Fibroblast of lung (primary cell): ENCODE results near the gene MRNIP. TPM values are rescaled to one million over a fixed set of nuclear protein-coding genes. Genes with fewer than 3 reads are reported as not detected.

Experiments used
- DNase-seq, 2 donors: peaks; one replicate each; pipeline versions ENCODE4 v3.0.0 to v3.0.0-alpha.2; 2010; ENCODE audit warnings: low read depth in 2 of 2
- H2AFZ ChIP-seq: 2 replicates; pipeline ENCODE4 v1.5.1; 2012; ENCODE audit warnings: low read length, control low read depth, inconsistent platforms
- H3K27ac ChIP-seq: 2 replicates; pipeline ENCODE4 v1.5.1; 2011; ENCODE audit warnings: low read length, control low read depth; ENCODE audit not compliant: insufficient read depth
- H3K27me3 ChIP-seq: 2 replicates; pipeline ENCODE4 v1.5.1; 2011; ENCODE audit warnings: mild to moderate bottlenecking, low read length; ENCODE audit not compliant: control insufficient read depth, insufficient read depth
- H3K36me3 ChIP-seq: 2 replicates; pipeline ENCODE4 v1.5.1; 2011; ENCODE audit warnings: low read length; ENCODE audit not compliant: control insufficient read depth, insufficient read depth
- H3K4me1 ChIP-seq: 2 replicates; pipeline ENCODE4 v1.5.1; 2011; ENCODE audit warnings: low read length; ENCODE audit not compliant: control insufficient read depth, insufficient read depth; ENCODE audit errors: extremely low read depth
- H3K4me2 ChIP-seq: 2 replicates; pipeline ENCODE4 v1.5.1; 2011; ENCODE audit warnings: low read length, control low read depth; ENCODE audit not compliant: insufficient read depth; ENCODE audit errors: extremely low read depth
- H3K4me3 ChIP-seq, 4 experiments: fragments of 200-600 bp in 1 of 4; sonication (generic) in 1 of 4; replicated peaks in 1 of 4; 2 replicates each; pipeline ENCODE4 v1.5.1; 2011 to 2016; ENCODE audit warnings: low read length in 4 of 4, low read depth in 3 of 4, mild to moderate bottlenecking in 3 of 4, control low read depth in 2 of 4, inconsistent platforms in 1 of 4, mixed read lengths in 1 of 4; ENCODE audit not compliant: insufficient read depth in 1 of 4; ENCODE audit errors: control extremely low read depth in 1 of 4
- H3K79me2 ChIP-seq: 2 replicates; pipeline ENCODE4 v1.5.1; 2012; ENCODE audit warnings: mild to moderate bottlenecking, low read length, inconsistent platforms; ENCODE audit not compliant: control insufficient read depth, insufficient read depth
- H3K9ac ChIP-seq: 2 replicates; pipeline ENCODE4 v1.5.1; 2011; ENCODE audit warnings: mild to moderate bottlenecking, low read length, control low read depth; ENCODE audit not compliant: insufficient read depth
- H3K9me3 ChIP-seq: 2 replicates; pipeline ENCODE4 v1.5.1; 2012; ENCODE audit warnings: low read depth, low read length; ENCODE audit not compliant: control insufficient read depth, insufficient read depth
- H4K20me1 ChIP-seq: 2 replicates; pipeline ENCODE4 v1.5.1; 2011; ENCODE audit warnings: low read length; ENCODE audit not compliant: control insufficient read depth, insufficient read depth; ENCODE audit errors: extremely low read depth
- EZH2 ChIP-seq: IDR thresholded peaks from 2 replicates; pipeline ENCODE4 v1.5.1; 2012; ENCODE audit warnings: low read length, control low read depth, mild to moderate bottlenecking; ENCODE audit errors: missing control alignments
- polyA plus RNA-seq, 2 donors: library from polyadenylated mRNA; depleted of rRNA in 1 of 2; stranded (reverse) in 1 of 2; unstranded in 1 of 2; fragments of >200 nt; gene quantifications; 2 replicates each; pipeline ENCODE4 v1.2.1, GENCODE V29; 2011 to 2012; ENCODE audit warnings: missing spikeins in 1 of 2
- total RNA-seq: library from RNA; depleted of rRNA; stranded (reverse); fragments of >200 nt; gene quantifications from 2 replicates; pipeline ENCODE4 v1.2.1, GENCODE V29; 2014
- TF ChIP-seq, protein P1 (sequence below), 2 donors: IDR thresholded peaks in 1 of 2; conservative IDR thresholded peaks in 1 of 2; 1 replicate in 1 of 2; 2 replicates in 1 of 2; pipeline ENCODE4 v1.5.1; 2011 to 2012; ENCODE audit warnings: low read length in 2 of 2, control low read depth in 1 of 2, inconsistent platforms in 1 of 2, low read depth in 1 of 2, mild to moderate bottlenecking in 1 of 2

Gene MRNIP
- total and polyA plus RNA-seq, 2 donors (not counting 1 experiment from before 2014, with no cell fraction given), result 8.6 to 21.0 TPM

DNA sequence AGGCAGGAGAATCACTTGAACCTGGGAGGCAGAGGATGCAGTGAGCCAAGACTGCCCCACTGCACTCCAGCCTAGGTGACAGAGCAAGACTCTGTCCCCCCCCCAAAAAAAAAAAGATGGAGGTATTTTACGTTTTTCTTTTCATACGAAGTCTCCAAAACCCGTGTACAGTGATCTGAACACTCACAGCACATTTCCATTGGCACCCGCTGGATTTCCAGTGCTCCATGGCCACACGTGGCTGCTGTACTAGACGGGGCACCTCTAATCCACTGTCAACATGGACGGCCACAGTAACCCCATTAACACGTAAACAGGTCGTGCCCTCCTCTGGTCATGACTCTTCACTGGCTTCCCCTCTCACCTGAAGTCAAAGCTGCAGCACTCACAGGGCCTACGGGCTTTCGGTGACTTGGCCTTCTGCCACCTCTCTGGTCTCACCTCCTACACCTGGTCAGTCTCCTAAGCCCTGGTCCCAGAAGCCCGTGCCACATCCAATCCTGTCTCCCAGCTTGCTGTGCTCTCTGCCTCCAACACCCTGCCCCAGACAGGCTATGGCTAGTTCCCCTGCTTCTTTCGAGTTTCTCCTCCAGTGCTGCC lies 27.0 kb upstream of the MRNIP start:
- peaks cover 23% of the 10 kb centered on the region for H3K36me3 ChIP-seq

DNA sequence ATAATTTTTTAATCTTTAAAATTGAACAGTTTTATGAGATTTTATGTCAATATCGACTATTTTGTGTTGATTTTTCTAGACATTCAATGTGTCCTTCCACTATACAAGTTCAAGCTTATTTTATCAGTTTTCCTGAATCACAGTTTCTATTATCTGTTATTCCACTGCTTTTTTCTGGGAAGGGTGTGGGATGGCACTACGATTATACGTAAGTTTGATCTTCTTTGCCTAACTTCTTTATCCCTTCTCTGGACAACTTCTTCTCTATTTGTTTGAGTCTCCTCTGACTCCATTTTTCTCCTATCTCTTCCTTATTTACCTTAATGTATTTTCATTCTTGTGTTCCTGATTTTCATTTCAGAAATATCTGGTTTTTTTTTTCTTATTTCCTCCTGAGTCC lies 24.5 kb upstream of the MRNIP start:
- no peak overlapping the region for H3K9ac ChIP-seq
- H3K79me2 ChIP-seq, result no peaks in the 10 kb centered on the region
- no peaks in the 10 kb centered on the region for H3K9me3 ChIP-seq
- no peaks in the 10 kb centered on the region for H4K20me1 ChIP-seq
- H3K4me1 ChIP-seq, result no peaks in the 10 kb centered on the region
- TF ChIP-seq, protein P1, sequence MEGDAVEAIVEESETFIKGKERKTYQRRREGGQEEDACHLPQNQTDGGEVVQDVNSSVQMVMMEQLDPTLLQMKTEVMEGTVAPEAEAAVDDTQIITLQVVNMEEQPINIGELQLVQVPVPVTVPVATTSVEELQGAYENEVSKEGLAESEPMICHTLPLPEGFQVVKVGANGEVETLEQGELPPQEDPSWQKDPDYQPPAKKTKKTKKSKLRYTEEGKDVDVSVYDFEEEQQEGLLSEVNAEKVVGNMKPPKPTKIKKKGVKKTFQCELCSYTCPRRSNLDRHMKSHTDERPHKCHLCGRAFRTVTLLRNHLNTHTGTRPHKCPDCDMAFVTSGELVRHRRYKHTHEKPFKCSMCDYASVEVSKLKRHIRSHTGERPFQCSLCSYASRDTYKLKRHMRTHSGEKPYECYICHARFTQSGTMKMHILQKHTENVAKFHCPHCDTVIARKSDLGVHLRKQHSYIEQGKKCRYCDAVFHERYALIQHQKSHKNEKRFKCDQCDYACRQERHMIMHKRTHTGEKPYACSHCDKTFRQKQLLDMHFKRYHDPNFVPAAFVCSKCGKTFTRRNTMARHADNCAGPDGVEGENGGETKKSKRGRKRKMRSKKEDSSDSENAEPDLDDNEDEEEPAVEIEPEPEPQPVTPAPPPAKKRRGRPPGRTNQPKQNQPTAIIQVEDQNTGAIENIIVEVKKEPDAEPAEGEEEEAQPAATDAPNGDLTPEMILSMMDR (conservative IDR thresholded peaks at IDR 0.05 in 1 of 2, IDR thresholded peaks at IDR 0.05 in 1 of 2; ENCODE audit: low read depth in 1 of 2, low read length in 2 of 2), result no peak
- no peak for TF ChIP-seq EZH2
- no peak overlapping the region for H3K4me2 ChIP-seq
- no peak overlapping the region for H2AFZ ChIP-seq
- no peaks in the 10 kb centered on the region for H3K27me3 ChIP-seq
- H3K36me3 ChIP-seq, result peaks cover 17% of the 10 kb centered on the region
- no peak overlapping the region for H3K27ac ChIP-seq
- no peak overlapping the region for H3K4me3 ChIP-seq
- no peak for DNase-seq

More for the DNA sequence above, 27.0 kb upstream of the MRNIP start:
- Histone ChIP-seq H2AFZ (no peak overlapping the region), H3K4me3 (no peak overlapping the region), H3K9me3 (no peaks in the 10 kb centered on the region), H3K27me3 (no peaks in the 10 kb centered on the region), H3K9ac (no peak overlapping the region), H3K79me2 (no peaks in the 10 kb centered on the region), H3K4me1 (no peaks in the 10 kb centered on the region), H3K4me2 (no peak overlapping the region), H3K27ac (no peak overlapping the region), H4K20me1 (no peaks in the 10 kb centered on the region)
- TF ChIP-seq, protein P1 (conservative IDR thresholded peaks at IDR 0.05 in 1 of 2, IDR thresholded peaks at IDR 0.05 in 1 of 2; ENCODE audit: low read depth in 1 of 2, low read length in 2 of 2), result no peak
- no peak for TF ChIP-seq EZH2
- DNase-seq, result no peak

DNA sequence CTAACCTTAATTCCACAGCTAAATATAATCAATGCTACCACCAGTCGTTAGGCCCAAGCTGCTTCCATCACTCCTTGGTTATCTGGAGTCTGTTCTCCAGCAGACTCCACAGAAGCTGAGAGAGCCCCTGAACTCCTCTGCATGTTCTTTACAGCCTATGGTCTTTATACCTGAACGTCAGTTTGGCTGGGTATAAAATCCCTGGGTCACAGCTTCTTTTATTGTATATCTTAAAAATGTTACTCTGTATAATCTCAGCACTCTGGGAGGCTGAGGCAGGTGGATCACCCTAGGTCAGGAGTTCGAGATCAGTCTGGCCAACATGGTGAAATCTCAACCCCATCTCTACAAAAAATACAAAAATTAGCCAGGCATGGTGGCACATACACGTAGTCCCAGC lies 23.7 kb upstream of the MRNIP start:
- Histone ChIP-seq H3K4me2 (no peak overlapping the region), H3K9me3 (no peaks in the 10 kb centered on the region), H3K9ac (no peak overlapping the region), H3K4me1 (no peaks in the 10 kb centered on the region), H3K36me3 (peaks cover 13% of the 10 kb centered on the region), H2AFZ (no peak overlapping the region), H3K27me3 (no peaks in the 10 kb centered on the region), H3K27ac (no peak overlapping the region), H3K79me2 (no peaks in the 10 kb centered on the region), H3K4me3 (no peak overlapping the region), H4K20me1 (no peaks in the 10 kb centered on the region)
- no peak for DNase-seq
- TF ChIP-seq, protein P1 (conservative IDR thresholded peaks at IDR 0.05 in 1 of 2, IDR thresholded peaks at IDR 0.05 in 1 of 2; ENCODE audit: low read depth in 1 of 2, low read length in 2 of 2), result no peak
- no peak for TF ChIP-seq EZH2
